WTC11 (cell line): Measurements from ENCODE around the gene LILRA6.

Source experiments
- FOXP4 ChIP-seq: sonication (generic); formaldehyde crosslinking; IDR thresholded peaks from 2 replicates; pipeline ENCODE4 v1.8.0; 2022; ENCODE audit warnings: mild to moderate bottlenecking, missing genetic modification reagents
- MAX ChIP-seq: sonication (generic); formaldehyde crosslinking; IDR thresholded peaks from 2 replicates; pipeline ENCODE4 v1.8.0; 2022; ENCODE audit warnings: mild to moderate bottlenecking, missing genetic modification reagents
- NR2C2 ChIP-seq: sonication (generic); formaldehyde crosslinking; IDR thresholded peaks from 2 replicates; pipeline ENCODE4 v1.8.0; 2022; ENCODE audit warnings: mild to moderate bottlenecking, missing genetic modification reagents
- ZNF232 ChIP-seq: sonication (generic); formaldehyde crosslinking; IDR thresholded peaks from 2 replicates; pipeline ENCODE4 v1.8.0; 2022; ENCODE audit warnings: mild to moderate bottlenecking, missing genetic modification reagents

- TF ChIP-seq NR2C2 (CRISPR knock-in tag) (no peak), FOXP4 (CRISPR knock-in tag) (no peak), MAX (no peak), ZNF232 (CRISPR knock-in tag) (no peak)
Measured at GRCh38 chr19:54266133-54266532, 23.5 kb upstream of the LILRA6 start.
